Thoracic aorta (tissue), 2 donors: ENCODE results near the gene RIMKLB. TPM values are rescaled to one million over a fixed set of nuclear protein-coding genes. Genes with fewer than 3 reads are reported as not detected.
A peak's percentile ranks its signal among the peaks of the same experiment; 100 is the strongest.

Experiments used
- ATAC-seq: fragments of 150-250 bp; one replicate; pipeline ENCODE4 v1.8.0; 2017; ENCODE audit warnings: low read depth; ENCODE audit not compliant: insufficient number of reproducible peaks, low FRiP score
- DNase-seq: peaks from one replicate; pipeline ENCODE4 v3.0.0-alpha.2; 2020; ENCODE audit warnings: low spot score
- H3K27ac ChIP-seq, 2 donors: fragments of 200-600 bp; sonication (generic); 1 replicate in 1 of 2; 2 replicates in 1 of 2; pipeline ENCODE4 v1.5.1; 2016; ENCODE audit warnings: mild to moderate bottlenecking in 2 of 2, moderate library complexity in 2 of 2
- H3K27me3 ChIP-seq: fragments of 200-600 bp; sonication (generic); replicated peaks from 2 replicates; pipeline ENCODE4 v1.6.0; 2016; ENCODE audit warnings: mild to moderate bottlenecking; ENCODE audit not compliant: insufficient read depth
- H3K36me3 ChIP-seq: fragments of 200-600 bp; sonication (generic); one replicate; pipeline ENCODE4 v1.5.1; 2016
- H3K4me1 ChIP-seq, 2 donors: fragments of 200-600 bp; sonication (generic); 1 replicate in 1 of 2; 2 replicates in 1 of 2; pipeline versions ENCODE4 v1.5.1 to v1.6.0; 2016; ENCODE audit warnings: low read depth in 2 of 2, mild to moderate bottlenecking in 1 of 2; ENCODE audit not compliant: control insufficient read depth in 1 of 2
- H3K4me3 ChIP-seq: fragments of 200-600 bp; sonication (generic); 2 replicates; pipeline ENCODE4 v1.5.1; 2016; ENCODE audit warnings: mild to moderate bottlenecking
- H3K9me3 ChIP-seq: fragments of 200-600 bp; sonication (generic); 2 replicates; pipeline ENCODE4 v1.5.1; 2016
- CTCF ChIP-seq: fragments of 200-600 bp; sonication (generic); IDR thresholded peaks from one replicate; pipeline ENCODE4 v1.5.1; 2019; ENCODE audit warnings: antibody characterized with exemption
- total RNA-seq, 2 donors: library from RNA; depleted of rRNA; stranded (reverse); fragments of >200 nt; gene quantifications; one replicate each; pipeline versions ENCODE4 v1.1.0 to v1.2.3, GENCODE V29; 2016

RIMKLB gene
- total RNA-seq, 2 donors from 2014 or later = 87.6 to 159 TPM

- ATAC-seq (no peak), DNase-seq (no peak)
- H3K4me3 ChIP-seq = no peak overlapping the region
- no peak for TF ChIP-seq CTCF
- H3K27me3 ChIP-seq = no peaks in the 10 kb centered on the region
- peak overlapping the region in 1 of 2 donors; percentile 38 for H3K27ac ChIP-seq
- H3K4me1 ChIP-seq = peaks cover 20 to 49% of the 10 kb centered on the region in 2 donors
- no peaks in the 10 kb centered on the region for H3K9me3 ChIP-seq
- H3K36me3 ChIP-seq = no peaks in the 10 kb centered on the region
Measured at GRCh38 chr12:8689681-8690080, 8.1 kb upstream of the RIMKLB start.

GRCh38 chr12:8692573-8692972 lies 5.2 kb upstream of the RIMKLB start:
- no peak for TF ChIP-seq CTCF
- DNase-seq (no peak), ATAC-seq (no peak)
- Histone ChIP-seq H3K9me3 (no peaks in the 10 kb centered on the region), H3K4me3 (peak overlapping the region; percentile 16), H3K27ac (peak overlapping the region; percentile 64 to 69), H3K4me1 (peaks cover 15 to 44% of the 10 kb centered on the region in 2 donors), H3K27me3 (no peaks in the 10 kb centered on the region), H3K36me3 (no peaks in the 10 kb centered on the region)

- DNase-seq (no peak), ATAC-seq (no peak)
- Histone ChIP-seq H3K36me3 (no peaks in the 10 kb centered on the region), H3K4me3 (no peak overlapping the region), H3K4me1 (peaks cover 8 to 33% of the 10 kb centered on the region in 2 donors), H3K27me3 (no peaks in the 10 kb centered on the region), H3K27ac (no peak overlapping the region), H3K9me3 (no peaks in the 10 kb centered on the region)
- TF ChIP-seq CTCF = no peak
Measured at GRCh38 chr12:8695116-8695515, 2.7 kb upstream of the RIMKLB start.

- H3K36me3 ChIP-seq = no peaks in the 10 kb centered on the region
- H3K27me3 ChIP-seq = no peaks in the 10 kb centered on the region
- peak overlapping the region; percentile 99 for H3K4me3 ChIP-seq
- no peak for TF ChIP-seq CTCF
- H3K4me1 ChIP-seq = peaks cover 8 to 43% of the 10 kb centered on the region in 2 donors
- H3K27ac ChIP-seq = peak overlapping the region; percentile 99
- no peak for DNase-seq
- H3K9me3 ChIP-seq = no peaks in the 10 kb centered on the region
- no peak for ATAC-seq
Measured at GRCh38 chr12:8696442-8697090, 1.2 kb upstream of the RIMKLB start.

GRCh38 chr12:8697120-8697475 lies 693 bp upstream of the RIMKLB start:
- ATAC-seq = peak; percentile 17
- no peaks in the 10 kb centered on the region for H3K9me3 ChIP-seq
- no peaks in the 10 kb centered on the region for H3K27me3 ChIP-seq
- H3K36me3 ChIP-seq = no peaks in the 10 kb centered on the region
- DNase-seq = no peak
- H3K4me1 ChIP-seq = peaks cover 9 to 43% of the 10 kb centered on the region in 2 donors
- peak overlapping the region; percentile 99 for H3K4me3 ChIP-seq
- peak overlapping the region; percentile 99 for H3K27ac ChIP-seq
- TF ChIP-seq CTCF = no peak
